ENCODE measurements around the gene GBA2.

GBA2 gene

GRCh38 chr9:35793461-35793860 is 44.4 kb upstream of the GBA2 start:
- H3K27ac ChIP-seq (replicated peaks) = no peak overlapping the region
- no peak for TF ChIP-seq SPI1 (IDR thresholded peaks at IDR 0.05; ENCODE audit: borderline replicate concordance, low read depth)
- TF ChIP-seq CTCF (IDR thresholded peaks at IDR 0.05; ENCODE audit: insufficient read depth, low read length) = no peak
- H3K27me3 ChIP-seq (ENCODE audit: insufficient read depth, poor library complexity, severe bottlenecking) = no peaks in the 10 kb centered on the region
- DNase-seq (ENCODE audit: low read depth in 1 of 2, low spot score in 1 of 2) = no peak
- H3K4me3 ChIP-seq (replicated peaks; ENCODE audit: insufficient read depth, low read length) = no peak overlapping the region

GRCh38 chr9:35792826-35793225 is 43.8 kb upstream of the GBA2 start:
- Histone ChIP-seq H3K27ac (replicated peaks) (no peak overlapping the region), H3K4me3 (replicated peaks; ENCODE audit: insufficient read depth, low read length) (no peak overlapping the region), H3K27me3 (ENCODE audit: insufficient read depth, poor library complexity, severe bottlenecking) (no peaks in the 10 kb centered on the region)
- TF ChIP-seq GABPA (IDR thresholded peaks at IDR 0.05; ENCODE audit: low read depth) = no peak
- no peak for DNase-seq (ENCODE audit: low read depth in 1 of 2, low spot score in 1 of 2)

- no peaks in the 10 kb centered on the region for H3K27me3 ChIP-seq (ENCODE audit: insufficient read depth, poor library complexity, severe bottlenecking)
- no peak for DNase-seq (ENCODE audit: low read depth in 1 of 2, low spot score in 1 of 2)
- no peak overlapping the region for H3K27ac ChIP-seq (replicated peaks)
- no peak overlapping the region for H3K4me3 ChIP-seq (replicated peaks; ENCODE audit: insufficient read depth, low read length)
- no peak for TF ChIP-seq POLR2AphosphoS5 (IDR thresholded peaks at IDR 0.05; ENCODE audit: low read depth)
- no peak for TF ChIP-seq SPI1 (IDR thresholded peaks at IDR 0.05; ENCODE audit: borderline replicate concordance, low read depth)
- TF ChIP-seq GABPA (IDR thresholded peaks at IDR 0.05; ENCODE audit: low read depth) = no peak
- TF ChIP-seq REST (IDR thresholded peaks at IDR 0.05; ENCODE audit: insufficient replicate concordance, low read depth) = no peak
- no peak for TF ChIP-seq CTCF (IDR thresholded peaks at IDR 0.05; ENCODE audit: insufficient read depth, low read length)
Measured at GRCh38 chr9:35792024-35792813, 43.2 kb upstream of the GBA2 start.

GRCh38 chr9:35791297-35791921 is 42.4 kb upstream of the GBA2 start, which contains the start of gene NPR2:
NPR2 (plus strand) TSS chr9:35791591; CDS start chr9:35792409, 818 bp downstream.
- TF ChIP-seq CTCF (IDR thresholded peaks at IDR 0.05; ENCODE audit: insufficient read depth, low read length) (no peak), REST (IDR thresholded peaks at IDR 0.05; ENCODE audit: insufficient replicate concordance, low read depth) (no peak), SPI1 (IDR thresholded peaks at IDR 0.05; ENCODE audit: borderline replicate concordance, low read depth) (no peak), POLR2AphosphoS5 (IDR thresholded peaks at IDR 0.05; ENCODE audit: low read depth) (no peak), GABPA (IDR thresholded peaks at IDR 0.05; ENCODE audit: low read depth) (no peak)
- Histone ChIP-seq H3K27ac (replicated peaks) (no peak within 1 kb of the TSS), H3K27me3 (ENCODE audit: insufficient read depth, poor library complexity, severe bottlenecking) (no peaks in the 10 kb centered on the region), H3K4me3 (replicated peaks; ENCODE audit: insufficient read depth, low read length) (no peak within 1 kb of the TSS)
- no peak for DNase-seq (ENCODE audit: low read depth in 1 of 2, low spot score in 1 of 2)
